ENCODE results near the gene IGFBP4.
"Not testable (repeated sequence)": the region's sequence is repeated elsewhere in the genome, so short reads cannot be mapped to it uniquely, and the experiment has no call there.

IGFBP4 gene

GRCh38 chr17:40443196-40443987, at the start of gene IGFBP4:
TSS of gene IGFBP4 (plus strand) at chr17:40443450. CDS start at chr17:40443736, 286 bp downstream.
- DNase-seq = peak; percentile 87

- no peak for DNase-seq
Measured at GRCh38 chr17:40399185-40399584, 44.1 kb upstream of the IGFBP4 start.

DNA sequence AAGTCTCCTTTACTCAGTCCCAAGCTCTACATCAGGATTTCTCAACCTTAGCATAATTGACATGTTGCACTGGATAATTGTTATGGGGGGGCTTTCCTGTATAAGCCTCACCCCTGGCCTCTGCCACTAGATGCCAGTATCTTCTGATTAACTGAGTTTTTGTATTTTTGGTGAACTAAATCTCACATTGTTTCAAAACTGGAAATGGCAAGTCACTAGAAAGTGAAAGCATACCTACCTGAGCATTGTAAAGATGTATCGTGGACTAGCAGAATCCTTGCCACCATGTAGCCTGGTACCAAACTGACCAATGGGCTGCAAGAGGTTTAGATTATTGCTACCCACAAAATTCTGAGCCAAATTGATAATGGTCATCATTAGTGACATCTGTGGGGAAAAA, 40.6 kb upstream of the IGFBP4 start:
- no peak for DNase-seq

DNA sequence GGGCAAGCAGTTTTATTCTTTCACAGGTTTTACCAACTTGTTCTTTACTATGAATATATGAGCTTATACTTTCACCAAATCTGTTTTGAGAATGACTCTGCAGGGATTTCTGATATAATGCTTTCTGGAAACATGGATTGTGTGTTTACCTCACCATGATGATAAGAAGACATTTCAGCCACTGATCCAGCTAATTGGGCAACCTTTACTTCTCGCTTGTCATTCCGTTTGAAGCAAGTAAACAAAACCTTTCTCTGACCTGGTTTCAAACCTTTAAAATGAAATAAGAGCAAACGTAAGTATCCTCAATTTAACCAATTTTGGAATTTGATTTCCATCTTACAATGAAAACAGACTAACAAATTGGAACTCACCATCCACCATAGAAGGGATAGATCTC, 39.2 kb upstream of the IGFBP4 start:
- DNase-seq = no peak

GRCh38 chr17:40407460-40407859, 35.8 kb upstream of the IGFBP4 start:
- DNase-seq = no peak

DNA sequence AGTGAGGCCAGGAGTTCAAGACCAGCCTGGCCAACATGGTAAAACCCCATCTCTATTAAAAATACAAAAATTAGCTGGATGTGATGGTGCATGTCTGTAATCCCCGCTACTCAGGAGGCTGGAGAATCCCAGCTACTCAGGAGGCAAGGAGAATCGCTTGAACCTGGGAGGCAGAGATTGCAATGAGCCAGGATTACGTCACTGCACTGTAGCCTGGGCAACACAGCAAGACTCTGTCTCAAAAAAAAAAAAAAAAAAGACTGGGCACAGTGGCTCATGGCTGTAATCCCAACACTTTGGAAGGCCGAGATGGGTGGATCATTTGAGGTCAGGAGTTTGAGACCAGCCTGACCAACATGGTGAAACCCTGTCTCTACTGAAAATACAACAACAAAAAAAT, 33.7 kb upstream of the IGFBP4 start:
- not testable (repeated sequence) for DNase-seq

DNA sequence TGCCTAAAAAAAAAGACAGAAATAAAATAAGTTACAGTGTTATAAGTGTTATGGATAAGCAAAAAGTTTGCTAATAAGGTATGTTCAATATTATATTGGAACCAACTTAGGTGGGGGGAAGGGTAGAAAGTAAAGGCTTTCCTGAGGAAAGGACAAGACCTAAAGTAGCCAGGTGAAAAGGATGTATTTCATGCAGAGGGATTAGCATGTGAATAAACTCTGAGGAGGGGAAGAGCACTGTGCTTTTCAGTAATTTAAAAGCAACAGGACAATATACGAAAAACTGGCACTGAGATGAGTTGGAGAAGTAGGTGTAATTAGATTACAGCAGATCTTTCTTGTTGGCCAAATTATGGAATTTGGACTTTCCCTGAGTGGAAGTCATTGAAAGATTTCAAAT, 33.2 kb upstream of the IGFBP4 start:
- no peak for DNase-seq

DNA sequence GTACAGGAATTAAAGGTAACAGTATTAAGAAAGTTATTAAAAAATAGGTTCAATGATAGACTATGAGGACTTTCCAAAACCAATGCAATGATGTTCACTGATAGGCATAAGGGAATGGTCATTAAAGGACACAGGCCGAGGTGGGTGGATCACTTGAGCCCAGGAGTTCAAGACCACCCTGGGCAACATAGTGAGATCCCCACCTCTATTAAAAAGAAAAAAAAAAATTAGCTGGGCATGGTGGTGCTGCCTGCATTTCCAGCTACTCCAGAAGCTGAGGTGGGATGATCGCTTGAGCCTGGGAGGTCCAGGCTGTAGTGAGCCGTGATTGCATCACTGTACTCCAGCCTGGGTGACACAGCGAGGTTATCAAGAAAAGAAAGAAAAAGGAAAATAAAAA, 31.4 kb upstream of the IGFBP4 start:
- no peak for DNase-seq

DNA sequence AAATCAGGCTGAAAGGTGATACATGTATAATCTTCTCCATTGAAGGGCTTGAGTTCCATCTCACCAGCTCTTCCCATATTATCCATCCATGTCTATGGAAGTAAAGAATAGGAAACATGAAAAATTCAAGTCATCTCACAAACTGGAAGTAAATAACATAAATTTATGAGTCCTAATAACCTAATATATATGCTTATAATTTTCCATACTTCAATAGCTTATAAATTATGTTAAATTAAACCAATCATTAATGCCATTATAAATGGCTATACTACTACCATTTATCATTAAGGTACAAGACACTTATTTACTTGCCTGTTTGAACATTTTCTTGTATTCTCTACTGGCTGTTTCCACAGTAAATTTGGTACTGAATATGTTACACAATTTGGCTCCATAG, 30.4 kb upstream of the IGFBP4 start:
- DNase-seq = no peak

- not testable (repeated sequence) for DNase-seq
Measured at GRCh38 chr17:40414312-40414711, 28.9 kb upstream of the IGFBP4 start.

DNA sequence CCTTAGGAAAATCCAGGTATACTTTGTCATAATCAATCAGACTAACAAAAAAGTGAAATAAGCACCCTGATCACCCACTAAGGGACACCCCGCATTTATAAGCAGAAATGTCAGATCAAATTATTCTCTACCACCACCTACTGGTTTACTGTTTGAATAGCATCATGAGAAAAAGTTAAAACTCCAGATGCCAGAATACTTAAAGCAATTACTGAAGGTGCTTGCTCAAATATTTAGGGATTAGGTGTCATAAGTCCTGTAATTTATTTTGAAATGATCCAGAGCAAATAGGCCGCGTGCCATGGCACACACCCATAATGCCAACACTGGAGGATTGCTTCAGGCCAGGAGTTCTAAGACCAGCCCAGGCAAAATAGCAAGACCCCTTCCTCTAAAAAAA, 27.9 kb upstream of the IGFBP4 start:
- DNase-seq = peak; percentile 52

GRCh38 chr17:40416671-40417070, 26.6 kb upstream of the IGFBP4 start:
- DNase-seq = no peak

GRCh38 chr17:40417258-40417608, 26.0 kb upstream of the IGFBP4 start:
- no peak for DNase-seq

- DNase-seq = peak; percentile 96
Measured at GRCh38 chr17:40417609-40418427, 25.4 kb upstream of the IGFBP4 start, which contains the start of gene TOP2A. TSS of gene TOP2A (minus strand) at chr17:40417896. CDS start at chr17:40417791, 105 bp downstream.

- peak; percentile 64 for DNase-seq
Measured at GRCh38 chr17:40418428-40418706, 24.9 kb upstream of the IGFBP4 start.

DNA sequence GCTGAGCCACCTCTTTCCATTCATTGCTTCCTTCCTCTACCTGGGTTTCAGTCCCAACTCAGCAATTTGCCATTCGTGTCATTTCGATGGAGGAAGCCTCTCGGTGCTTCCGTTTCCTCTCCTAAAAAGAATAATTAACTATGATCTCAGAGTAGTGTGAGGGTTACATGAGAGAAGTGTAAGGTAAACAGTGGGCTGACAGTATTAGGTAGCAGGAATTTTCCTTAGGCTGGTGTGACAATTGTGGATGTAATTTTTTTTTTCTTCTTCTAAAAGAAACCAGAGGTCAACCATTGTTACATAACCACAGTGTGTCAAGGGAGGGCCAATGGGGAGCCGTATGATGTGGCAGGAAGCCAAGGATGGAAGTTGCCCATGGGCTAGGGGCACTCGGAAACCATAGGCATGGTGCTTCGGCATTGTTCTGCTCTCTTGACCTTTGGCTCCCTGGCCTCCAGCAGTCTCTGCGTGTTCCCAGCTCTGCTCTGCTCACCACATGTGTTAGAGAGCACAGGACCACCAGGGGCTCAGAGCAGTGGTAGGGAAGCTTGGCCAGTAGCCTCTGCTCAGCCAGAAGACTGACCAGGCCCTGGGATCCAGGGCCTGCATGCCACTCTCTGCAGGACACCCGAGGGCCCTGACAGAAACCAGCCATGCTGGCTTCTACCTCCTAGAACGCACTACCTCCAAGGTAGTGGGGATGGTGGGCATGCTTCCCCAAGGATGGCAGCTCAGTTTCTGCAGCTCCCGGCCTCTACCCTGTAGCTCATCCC, 23.5 kb upstream of the IGFBP4 start:
- peak; percentile 58 for DNase-seq

GRCh38 chr17:40422990-40423633, 20.1 kb upstream of the IGFBP4 start:
- peak; percentile 28 for DNase-seq

DNA sequence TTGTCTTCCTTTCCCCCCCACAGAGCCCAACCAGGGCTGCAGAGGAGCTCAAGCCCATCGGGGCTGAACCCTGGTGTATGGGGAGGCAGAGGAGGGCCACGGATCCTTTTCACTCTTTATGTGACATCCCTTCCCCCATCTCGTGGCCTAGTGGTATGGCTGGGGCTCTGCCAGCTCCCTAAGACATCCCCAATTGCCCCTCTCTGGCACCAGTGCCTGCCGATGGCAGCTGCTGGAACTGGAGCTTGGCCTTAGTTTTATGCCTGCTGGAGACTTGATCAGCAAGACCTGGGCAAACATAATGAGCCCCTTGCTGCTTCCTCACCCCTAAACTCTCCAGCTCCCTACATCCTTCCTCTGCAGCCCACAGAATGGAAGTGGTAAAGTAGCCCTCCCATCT, 17.5 kb upstream of the IGFBP4 start:
- DNase-seq = peak; percentile 58

DNA sequence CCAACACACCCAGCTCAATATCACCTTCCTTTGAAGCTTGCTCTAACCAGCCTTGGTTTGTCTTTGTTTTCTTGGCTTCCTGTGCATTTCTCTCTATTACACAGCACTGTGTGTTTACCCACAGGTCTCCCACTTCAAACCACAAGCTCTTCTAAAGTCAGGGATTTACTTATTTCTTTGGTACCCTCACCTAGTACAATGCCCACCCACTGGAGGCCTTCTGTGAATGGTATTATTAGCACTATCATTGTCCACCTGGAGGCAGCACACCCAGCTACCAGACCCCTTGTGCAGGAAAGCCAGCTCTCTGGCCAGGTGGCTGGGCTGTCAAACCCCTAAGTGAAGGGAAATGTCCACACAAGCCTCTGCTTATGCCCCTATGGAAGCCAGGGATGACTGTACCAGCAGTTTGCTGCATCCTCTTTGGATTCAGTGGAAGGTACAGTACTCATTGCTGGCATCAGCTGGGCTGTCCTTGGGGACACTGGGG, 16.2 kb upstream of the IGFBP4 start:
- DNase-seq = peak; percentile 55

- peak; percentile 49 for DNase-seq
Measured at GRCh38 chr17:40430272-40431230, 12.7 kb upstream of the IGFBP4 start.

- peak; percentile 49 for DNase-seq
Measured at GRCh38 chr17:40431231-40431602, 12.0 kb upstream of the IGFBP4 start.

All from activated effector memory CD4-positive, alpha-beta T cell treated with anti-CD3 and anti-CD28 coated beads, Interleukin-2, amount 50 U/mL, for 16 hours (primary cell).